Smooth muscle cell (in vitro differentiated cells): ENCODE results near the gene PREP. TPM values are rescaled to one million over a fixed set of nuclear protein-coding genes. Genes with fewer than 3 reads are reported as not detected.
A peak's percentile ranks its signal among the peaks of the same experiment; 100 is the strongest.

Experiments
- DNase-seq: peaks from one replicate; lab custom pipeline; 2025; ENCODE audit not compliant: unreplicated experiment; lab: John Stamatoyannopoulos, UW
- H2AFZ ChIP-seq: fragments of 200-600 bp; sonication (generic); 2 replicates; pipeline ENCODE4 v1.6.0; 2016; ENCODE audit warnings: antibody characterized with exemption, low read depth, mild to moderate bottlenecking
- H3F3A ChIP-seq: fragments of 200-600 bp; sonication (generic); 2 replicates; pipeline ENCODE4 v1.6.0; 2017; ENCODE audit warnings: antibody characterized with exemption, low read depth
- H3K27ac ChIP-seq: fragments of 200-600 bp; sonication (generic); 2 replicates; pipeline ENCODE4 v1.5.1; 2016; ENCODE audit warnings: low read depth, mild to moderate bottlenecking
- H3K27me3 ChIP-seq: fragments of 200-600 bp; sonication (generic); 2 replicates; pipeline ENCODE4 v1.6.1; 2016; ENCODE audit warnings: low read depth, mild to moderate bottlenecking
- H3K36me3 ChIP-seq: fragments of 200-600 bp; sonication (generic); 2 replicates; pipeline ENCODE4 v1.5.1; 2016; ENCODE audit warnings: low read depth
- H3K4me1 ChIP-seq: fragments of 200-600 bp; sonication (generic); 2 replicates; pipeline ENCODE4 v1.5.1; 2016; ENCODE audit warnings: low read depth
- H3K4me2 ChIP-seq: fragments of 200-600 bp; sonication (generic); 2 replicates; pipeline ENCODE4 v1.6.0; 2016; ENCODE audit warnings: mild to moderate bottlenecking
- H3K4me3 ChIP-seq: fragments of 200-600 bp; sonication (generic); 2 replicates; pipeline ENCODE4 v1.5.1; 2016; ENCODE audit warnings: mild to moderate bottlenecking
- H3K79me2 ChIP-seq: fragments of 200-600 bp; sonication (generic); 2 replicates; pipeline ENCODE4 v1.6.0; 2016; ENCODE audit warnings: low read depth, mild to moderate bottlenecking
- H3K9ac ChIP-seq: fragments of 200-600 bp; sonication (generic); 2 replicates; pipeline ENCODE4 v1.6.0; 2016; ENCODE audit warnings: low read depth
- H3K9me3 ChIP-seq: fragments of 200-600 bp; sonication (generic); replicated peaks from 2 replicates; pipeline ENCODE4 v1.5.1; 2016; ENCODE audit warnings: low read depth
- H4K20me1 ChIP-seq: fragments of 200-600 bp; sonication (generic); 2 replicates; pipeline ENCODE4 v1.6.0; 2016; ENCODE audit warnings: low read depth
- CTCF ChIP-seq: fragments of 200-600 bp; sonication (generic); IDR thresholded peaks from 2 replicates; pipeline ENCODE4 v1.5.1; 2017; ENCODE audit warnings: borderline replicate concordance, mild to moderate bottlenecking, antibody characterized with exemption; ENCODE audit not compliant: insufficient read depth, poor library complexity, severe bottlenecking
- WGBS: methylation state at CpG from one replicate; pipeline ENCODE4 v1.1.7; 2016; ENCODE audit warnings: low lambda C conversion rate; 5-methylcytosine and 5-hydroxymethylcytosine counted together
- polyA plus RNA-seq: library from polyadenylated mRNA; unstranded; fragments of >200 nt; fragmentation: Nextera tagmentation; extraction: Ambion mirVana; gene quantifications from 2 replicates; pipeline ENCODE4 v1.2.1, GENCODE V29; 2016
- total RNA-seq: library from RNA; depleted of rRNA; stranded (reverse); fragments of >200 nt; gene quantifications from 2 replicates; pipeline ENCODE4 v1.2.3, GENCODE V29; 2014

PREP gene
- total and polyA plus RNA-seq, 2 experiments from 2014 or later: 23.4 to 33.2 TPM

- H3K4me2 ChIP-seq: no peak overlapping the region
- no peaks in the 10 kb centered on the region for H3F3A ChIP-seq
- no peaks in the 10 kb centered on the region for H3K9me3 ChIP-seq
- no peaks in the 10 kb centered on the region for H3K4me1 ChIP-seq
- 76% methylated on average over 3 of the region's 3 CpGs for WGBS
- H3K9ac ChIP-seq: no peak overlapping the region
- H3K27me3 ChIP-seq: no peaks in the 10 kb centered on the region
- no peak overlapping the region for H3K27ac ChIP-seq
- no peak overlapping the region for H3K4me3 ChIP-seq
- no peak for DNase-seq
- H2AFZ ChIP-seq: no peak overlapping the region
- no peak for TF ChIP-seq CTCF
- no peaks in the 10 kb centered on the region for H3K79me2 ChIP-seq
- no peaks in the 10 kb centered on the region for H4K20me1 ChIP-seq
- H3K36me3 ChIP-seq: no peaks in the 10 kb centered on the region
Observed at GRCh38 chr6:105433723-105434122, 30.8 kb upstream of the PREP start.

GRCh38 chr6:105432797-105433196 is 29.9 kb upstream of the PREP start:
- H3K79me2 ChIP-seq: no peaks in the 10 kb centered on the region
- no peak for DNase-seq
- H3K4me2 ChIP-seq: peak overlapping the region; percentile 16
- H3K36me3 ChIP-seq: no peaks in the 10 kb centered on the region
- H3K27ac ChIP-seq: no peak overlapping the region
- H3K4me3 ChIP-seq: no peak overlapping the region
- H2AFZ ChIP-seq: no peak overlapping the region
- H3K4me1 ChIP-seq: peaks cover 5% of the 10 kb centered on the region
- H3K9me3 ChIP-seq: no peaks in the 10 kb centered on the region
- no peak for TF ChIP-seq CTCF
- H3F3A ChIP-seq: no peaks in the 10 kb centered on the region
- H3K9ac ChIP-seq: no peak overlapping the region
- 38% methylated on average over 3 of the region's 3 CpGs for WGBS
- no peaks in the 10 kb centered on the region for H4K20me1 ChIP-seq
- H3K27me3 ChIP-seq: no peaks in the 10 kb centered on the region

GRCh38 chr6:105431226-105431625 is 28.3 kb upstream of the PREP start:
- H3K79me2 ChIP-seq: no peaks in the 10 kb centered on the region
- H3K4me2 ChIP-seq: no peak overlapping the region
- 33% methylated on average over 2 of the region's 2 CpGs for WGBS
- H3K36me3 ChIP-seq: no peaks in the 10 kb centered on the region
- H3K4me1 ChIP-seq: peaks cover 5% of the 10 kb centered on the region
- H2AFZ ChIP-seq: no peak overlapping the region
- H3K4me3 ChIP-seq: no peak overlapping the region
- no peak overlapping the region for H3K27ac ChIP-seq
- no peaks in the 10 kb centered on the region for H3F3A ChIP-seq
- H3K27me3 ChIP-seq: no peaks in the 10 kb centered on the region
- H3K9ac ChIP-seq: no peak overlapping the region
- peak; percentile 57 for TF ChIP-seq CTCF
- H3K9me3 ChIP-seq: no peaks in the 10 kb centered on the region
- no peak for DNase-seq
- H4K20me1 ChIP-seq: no peaks in the 10 kb centered on the region

GRCh38 chr6:105430685-105431084 is 27.8 kb upstream of the PREP start:
- Histone ChIP-seq H3F3A (no peaks in the 10 kb centered on the region), H3K9me3 (no peaks in the 10 kb centered on the region), H3K79me2 (no peaks in the 10 kb centered on the region), H3K27me3 (no peaks in the 10 kb centered on the region), H3K4me3 (no peak overlapping the region), H3K9ac (no peak overlapping the region), H3K4me2 (no peak overlapping the region), H2AFZ (no peak overlapping the region), H3K36me3 (no peaks in the 10 kb centered on the region), H4K20me1 (no peaks in the 10 kb centered on the region), H3K4me1 (peaks cover 5% of the 10 kb centered on the region), H3K27ac (no peak overlapping the region)
- no peak for DNase-seq
- no peak for TF ChIP-seq CTCF
- WGBS: 93% methylated on average over 3 of the region's 3 CpGs
